Inflammatory macrophage treated with lipopolysaccharide for 4 hours (primary cell): Measurements from ENCODE around the gene N4BP2L1.

Source experiments
- DNase-seq: peaks from one replicate; pipeline ENCODE4 v3.0.0-alpha.2; 2020

Gene N4BP2L1

DNA sequence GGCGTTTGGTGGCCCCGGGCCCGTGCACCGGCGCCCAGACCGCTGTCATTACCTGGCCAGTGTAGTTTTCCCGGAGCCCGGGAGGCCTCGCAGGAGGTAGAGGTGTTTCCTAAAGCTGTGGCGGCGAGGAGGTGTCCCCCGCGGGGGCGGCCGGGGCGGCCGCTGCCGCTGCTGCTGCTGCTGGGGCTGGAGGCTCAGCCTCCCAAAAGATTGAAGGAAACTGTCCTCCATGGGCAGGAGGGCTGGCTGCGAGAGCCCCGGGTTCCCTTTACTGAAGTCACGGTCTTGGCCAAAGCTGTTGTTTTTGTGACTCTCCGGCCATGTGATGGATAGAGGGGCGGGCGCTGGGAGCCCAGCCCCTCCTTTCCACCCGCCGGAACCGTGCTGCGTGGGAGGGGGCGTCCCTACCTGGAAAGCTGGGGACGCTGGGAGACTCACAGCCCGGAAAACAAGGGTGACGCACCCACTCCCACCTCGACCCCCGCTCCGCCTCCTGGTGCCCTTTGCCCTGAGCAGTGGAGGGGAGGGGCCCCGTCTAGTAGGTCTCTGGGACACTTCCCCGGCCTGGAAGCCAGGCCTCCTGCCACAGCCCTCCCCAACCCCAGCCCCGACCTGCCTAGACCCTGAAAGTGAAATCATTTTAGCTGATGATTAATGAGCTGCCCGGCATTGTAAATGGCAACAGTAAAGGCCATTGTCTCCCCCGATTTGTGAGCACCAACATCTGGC, at the start of gene N4BP2L1:
TSS of gene N4BP2L1 (minus strand) at position 279 of the 729 bp plus-strand sequence. CDS start at position 231, 48 bp downstream.
- peak; percentile 94 for DNase-seq

DNA sequence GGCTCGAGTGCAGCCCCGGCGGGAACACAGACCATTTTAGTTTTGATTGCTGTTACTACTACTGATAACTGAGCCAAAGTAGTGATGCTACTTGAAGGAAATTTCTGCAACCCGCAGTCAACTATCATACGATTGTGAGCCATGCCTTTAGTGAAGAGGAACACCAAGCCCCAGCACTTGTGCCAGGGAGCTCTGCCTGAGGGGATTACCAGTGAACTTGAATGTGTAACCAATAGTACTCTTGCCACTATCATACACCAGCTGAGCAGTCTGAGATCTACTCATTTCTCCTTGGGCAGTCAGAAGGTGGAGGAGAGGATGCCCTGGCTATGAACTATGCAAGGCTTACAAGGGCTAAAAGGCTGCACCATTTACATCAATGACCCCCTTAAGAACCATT, 49.0 kb upstream of the N4BP2L1 start:
- no peak for DNase-seq

DNA sequence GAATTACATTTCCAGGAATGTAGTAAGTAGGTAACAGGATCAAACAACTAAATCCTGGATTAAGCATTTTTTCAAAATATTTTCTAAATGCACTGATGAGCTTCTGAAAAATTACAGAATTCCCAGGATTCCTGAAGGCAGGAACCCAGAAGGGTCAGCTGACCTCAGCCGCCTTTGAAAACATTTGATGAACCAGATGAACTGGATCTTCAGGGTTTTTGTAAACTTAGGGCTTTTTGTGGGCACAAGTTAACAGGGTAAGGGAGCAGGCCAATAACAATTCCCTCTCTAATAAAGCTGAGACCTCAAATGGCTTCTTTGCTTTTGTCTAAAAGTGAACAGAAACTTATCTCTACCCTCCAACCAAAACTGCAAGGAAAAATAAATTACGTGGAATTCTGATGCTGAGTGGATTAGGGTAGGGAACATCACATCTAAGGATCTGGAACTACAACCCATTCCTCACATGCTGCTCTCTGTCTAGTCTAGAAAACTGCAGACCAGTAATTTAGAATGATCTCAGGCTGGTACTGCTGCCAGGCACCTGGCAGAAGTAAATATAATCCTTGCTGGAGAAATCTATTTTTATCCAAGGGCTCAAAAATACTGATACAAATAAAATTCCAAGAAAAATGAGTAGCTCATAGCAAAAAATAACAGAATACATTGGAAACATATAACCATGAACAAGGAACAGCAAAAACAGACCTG, 48.2 kb upstream of the N4BP2L1 start:
- no peak for DNase-seq

DNA sequence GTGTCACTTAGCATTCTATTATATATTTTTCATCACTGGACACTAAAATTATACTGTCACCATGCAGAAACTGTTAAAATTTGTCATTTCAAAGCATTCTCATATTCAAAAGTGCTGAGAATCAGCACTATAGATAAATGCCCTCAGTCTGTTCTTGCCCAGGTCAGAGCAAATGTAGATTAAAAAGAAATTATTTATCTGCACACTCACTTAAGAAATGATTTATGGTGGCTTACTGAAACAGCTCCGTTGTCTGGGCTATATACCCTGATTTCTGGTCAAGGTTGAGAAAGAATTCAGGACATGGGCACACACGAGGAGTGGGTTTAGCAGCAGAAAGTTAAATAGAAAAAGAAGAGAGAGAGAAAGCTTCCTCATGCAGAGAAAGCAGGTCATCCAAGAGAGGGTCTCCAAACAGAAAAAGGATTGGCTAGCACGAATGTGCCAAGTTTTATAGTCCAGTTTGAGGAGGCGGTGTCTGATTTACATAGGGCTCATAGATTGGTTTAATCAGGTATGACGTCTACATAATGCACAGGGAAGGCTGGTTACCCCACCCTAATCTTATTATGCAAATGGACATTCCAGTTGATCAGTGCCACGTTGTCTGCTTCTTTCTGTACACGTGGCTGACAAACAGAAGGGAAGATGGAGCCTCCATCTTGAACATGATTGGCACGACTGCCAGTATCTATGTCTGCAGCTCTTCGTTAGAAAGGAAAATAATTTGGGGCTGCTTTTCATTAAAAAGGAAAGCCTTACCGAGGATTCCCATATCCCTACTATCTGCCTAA, 47.3 kb upstream of the N4BP2L1 start:
- DNase-seq: no peak

DNA sequence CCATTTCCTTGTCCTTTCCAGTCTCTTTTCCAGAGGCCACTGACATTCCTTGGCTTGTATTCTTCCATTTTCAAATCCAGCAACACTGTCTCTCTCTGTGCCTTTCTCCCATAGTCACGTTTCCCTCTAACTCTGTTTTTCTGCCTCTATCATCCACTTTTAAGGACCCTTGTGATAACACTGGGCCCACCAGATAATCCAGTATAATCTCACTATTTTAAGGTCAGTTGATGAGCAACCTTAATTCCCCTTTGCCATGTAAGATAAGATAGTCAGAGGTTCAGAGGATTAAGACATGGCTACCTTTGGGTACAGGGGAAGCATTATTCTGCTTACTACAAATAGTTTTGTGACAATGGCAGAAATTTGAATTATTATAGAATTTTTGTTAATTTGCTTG, 45.7 kb upstream of the N4BP2L1 start:
- DNase-seq: no peak

DNA sequence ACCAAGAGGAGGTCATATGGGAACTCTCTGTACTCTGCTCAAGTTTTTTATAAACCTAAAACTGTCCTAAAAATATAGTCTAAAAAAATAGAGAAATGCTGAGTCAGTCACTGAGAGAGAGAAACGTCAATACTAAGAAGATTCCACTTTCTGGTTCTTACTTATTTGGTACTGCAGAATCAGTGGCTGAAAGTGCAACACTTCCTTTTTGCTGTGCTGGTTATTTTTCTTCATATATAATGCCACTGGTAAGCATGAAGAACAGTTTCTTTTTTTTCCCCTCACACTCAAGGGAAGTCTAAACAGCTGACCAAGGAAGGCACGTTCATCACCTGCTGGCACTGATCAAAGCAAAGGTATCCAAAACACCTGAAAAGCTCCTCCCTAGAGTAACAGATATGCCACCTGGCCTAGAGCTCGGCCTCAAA, 44.3 kb upstream of the N4BP2L1 start:
- no peak for DNase-seq

DNA sequence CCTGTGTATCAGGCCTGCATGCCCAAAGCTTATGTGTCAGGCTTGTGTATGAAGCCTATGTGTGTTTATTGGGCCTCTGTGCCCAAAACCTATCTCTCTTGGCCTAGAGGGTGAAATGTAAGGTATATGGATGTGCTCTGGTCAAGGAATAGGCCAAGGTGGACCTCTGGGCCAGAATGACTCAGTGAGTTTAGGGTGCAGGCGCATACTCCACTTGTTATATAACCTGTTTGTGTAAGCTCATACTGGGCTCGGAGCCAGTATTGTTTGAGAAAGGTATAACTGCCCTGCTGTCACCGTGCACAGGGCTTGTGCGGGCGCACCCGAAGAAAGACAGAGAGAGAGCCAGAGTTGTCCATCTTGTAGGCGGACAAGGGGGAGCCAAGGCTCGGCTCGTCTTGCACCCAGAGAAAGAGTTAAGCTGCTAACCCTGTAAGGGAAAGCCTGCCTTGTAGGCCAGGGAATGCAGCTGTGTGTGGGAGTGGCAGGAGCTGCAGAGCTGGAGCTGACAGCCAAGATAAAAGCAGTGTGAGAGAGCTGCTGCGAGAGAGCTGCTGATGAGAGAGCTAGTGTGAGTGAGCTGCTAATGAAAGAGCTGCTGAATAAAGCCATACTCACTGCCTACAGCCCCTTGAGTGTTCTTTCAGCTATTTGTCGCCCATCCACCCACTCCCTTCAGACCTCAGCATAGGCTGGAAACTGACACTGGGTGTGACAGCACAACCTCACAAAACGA, 43.4 kb upstream of the N4BP2L1 start:
- no peak for DNase-seq

DNA sequence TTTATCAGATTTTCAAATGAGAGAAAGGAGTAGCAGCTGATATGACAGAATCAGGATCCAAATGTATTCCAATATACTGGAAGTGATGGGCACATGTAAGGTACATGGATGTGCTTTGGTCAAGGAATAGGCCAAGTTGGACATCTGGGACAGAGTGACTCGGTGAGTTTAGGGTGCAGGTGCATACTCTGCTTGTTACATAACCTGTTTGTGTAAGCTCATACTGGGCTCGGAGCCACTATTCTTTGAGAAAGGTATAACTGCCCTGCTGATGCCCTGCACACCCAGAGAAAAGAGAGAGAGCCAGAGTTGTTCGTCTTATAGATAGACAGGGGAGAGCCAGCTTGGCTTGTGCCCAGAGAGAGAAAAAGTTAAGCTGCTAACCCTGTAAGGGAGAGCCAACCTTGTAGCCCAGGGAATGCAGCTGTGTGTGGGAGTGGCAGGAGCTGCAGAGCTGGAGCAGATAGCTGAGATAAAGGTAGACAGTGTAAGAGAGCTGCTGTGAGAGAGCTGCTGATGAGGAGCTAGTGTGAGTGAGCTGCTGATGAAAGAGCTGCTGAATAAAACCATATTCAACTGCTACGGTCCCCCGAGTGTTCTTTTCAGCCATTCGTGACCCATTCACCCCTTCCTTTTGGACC, 40.7 kb upstream of the N4BP2L1 start:
- DNase-seq: no peak

DNA sequence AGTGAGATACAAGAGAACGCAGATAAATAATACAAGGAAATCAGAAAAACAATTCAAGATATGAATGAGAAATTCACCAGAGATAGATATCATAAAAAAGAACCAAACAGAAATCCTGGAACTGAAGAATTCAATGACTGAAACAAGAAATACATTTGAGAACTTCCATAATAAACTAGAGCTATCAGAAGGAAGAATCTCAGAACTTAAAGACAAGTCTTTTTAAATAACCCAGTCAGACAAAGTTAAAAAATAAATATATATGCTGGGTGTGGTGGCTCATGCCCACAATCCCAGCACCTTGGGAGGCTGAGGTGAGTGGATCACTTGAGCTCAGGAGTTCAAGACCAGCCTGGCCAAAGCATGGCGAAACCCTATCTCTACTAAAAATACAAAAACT, 28.7 kb upstream of the N4BP2L1 start:
- no peak for DNase-seq

DNA sequence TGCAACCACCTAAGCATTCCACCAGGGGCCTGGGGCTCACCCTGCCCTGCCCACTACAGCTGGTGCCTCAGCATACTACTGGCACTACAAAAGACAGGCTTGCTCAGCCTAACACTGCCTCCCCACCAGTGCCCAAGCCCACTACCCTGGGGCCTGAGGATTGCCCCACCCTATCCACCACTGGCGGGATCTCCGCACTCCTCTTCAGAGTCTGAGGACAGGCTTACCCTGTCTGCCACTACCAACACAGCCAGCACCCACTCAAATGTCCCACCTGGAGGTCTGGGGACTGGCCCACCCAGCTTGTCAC, 27.6 kb upstream of the N4BP2L1 start:
- no peak for DNase-seq

DNA sequence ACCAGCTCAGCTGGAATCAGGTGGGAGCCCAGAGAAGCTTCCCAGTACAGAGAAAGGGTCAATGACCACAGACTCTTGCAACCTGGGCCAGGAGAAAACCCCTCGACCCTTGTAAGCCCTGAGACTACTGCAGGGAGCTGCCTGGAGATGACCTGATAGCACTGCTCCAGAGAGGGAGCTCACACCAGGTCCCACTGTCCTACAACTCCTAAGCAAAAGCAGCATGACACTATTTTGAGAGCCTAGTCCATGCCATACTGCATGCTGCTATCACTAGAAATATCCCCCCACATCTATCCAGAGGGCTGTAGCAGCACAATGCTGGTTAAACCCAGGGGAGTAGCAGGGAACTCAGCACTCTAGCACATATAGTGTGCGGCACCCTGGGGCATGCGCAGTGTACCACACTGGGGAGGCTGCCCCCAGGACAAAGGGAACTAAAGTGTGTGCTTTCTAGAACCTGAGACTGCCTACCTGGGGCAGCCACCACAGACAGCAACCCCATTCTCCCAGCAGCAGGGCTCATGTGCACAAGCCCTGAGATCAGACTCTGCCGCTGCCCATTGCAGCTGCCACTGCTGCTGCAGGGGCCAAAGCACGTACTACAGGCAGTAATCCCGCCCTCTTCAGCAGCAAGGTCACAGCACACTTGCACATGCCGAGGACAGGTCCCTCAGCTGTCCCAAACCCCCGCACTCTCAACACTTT, 27.1 kb upstream of the N4BP2L1 start:
- DNase-seq: no peak

DNA sequence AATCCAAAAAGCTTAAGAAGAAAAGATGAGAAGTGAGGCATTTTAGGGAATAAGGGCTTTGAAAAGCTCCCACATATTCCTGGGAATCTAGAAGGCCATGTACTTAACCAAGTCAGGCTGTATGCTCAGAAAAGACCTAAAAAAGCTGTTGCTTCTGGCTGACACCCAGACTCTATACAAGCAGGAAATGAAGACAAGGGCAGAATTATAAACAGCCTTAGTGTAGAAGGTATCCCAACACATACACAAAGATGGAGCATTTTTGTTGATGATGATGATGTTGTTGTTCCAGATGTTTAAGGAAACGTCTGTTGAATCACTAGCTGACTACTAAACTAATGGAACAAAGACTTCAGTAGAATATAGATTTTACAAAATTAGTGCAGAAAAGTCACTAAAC, 26.1 kb upstream of the N4BP2L1 start:
- DNase-seq: no peak

DNA sequence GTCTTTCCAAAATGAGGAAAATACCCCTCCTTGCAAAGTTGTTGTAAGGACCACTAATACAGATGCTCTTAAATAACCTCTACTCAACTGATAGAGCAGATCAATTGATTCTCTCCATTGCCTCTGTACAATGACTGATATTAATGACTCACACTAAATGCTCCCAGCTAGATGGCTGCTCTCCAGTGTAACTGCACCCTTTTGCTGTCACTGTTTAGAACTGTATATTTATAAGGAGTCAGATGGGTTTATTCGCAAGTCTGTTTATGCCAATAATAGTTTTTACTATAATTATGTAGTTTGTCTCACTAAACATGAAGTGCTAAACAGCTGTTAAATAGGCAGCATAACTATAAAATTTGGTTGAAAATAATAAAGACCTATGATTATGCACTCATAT, 21.0 kb upstream of the N4BP2L1 start:
- DNase-seq: no peak

DNA sequence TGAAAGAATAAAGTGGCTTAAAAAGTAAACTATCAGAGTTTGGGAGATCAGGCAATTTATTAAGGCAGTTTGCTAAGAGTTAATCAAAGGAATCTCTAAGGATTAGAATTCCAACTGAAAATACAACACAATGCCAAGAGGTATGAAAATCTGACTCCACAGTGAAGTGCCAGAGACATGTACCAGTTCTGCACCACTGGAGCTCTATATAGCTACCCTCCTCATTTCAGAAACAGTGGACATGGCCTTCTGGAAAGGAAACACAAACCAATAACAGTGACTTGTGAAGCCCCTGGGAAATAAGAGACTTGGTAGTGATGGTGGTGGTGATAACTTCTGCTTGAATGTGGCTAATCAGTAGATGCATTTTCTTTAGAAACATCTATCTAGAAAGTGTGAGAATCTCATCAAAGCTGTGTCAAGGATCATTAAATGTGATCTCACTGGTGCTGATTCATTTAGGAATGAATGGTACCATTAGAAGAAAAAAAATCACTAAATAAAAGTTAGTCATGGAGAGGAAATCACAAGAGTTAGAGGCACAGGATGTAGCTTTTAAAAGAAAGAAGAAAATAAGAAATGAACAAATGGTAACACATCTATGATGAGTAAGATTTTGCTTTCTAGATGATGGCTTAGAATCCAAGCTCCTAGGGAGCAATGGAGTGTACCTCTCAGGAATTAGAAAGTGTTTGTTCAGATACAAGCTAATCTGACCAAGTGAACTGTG, 20.1 kb upstream of the N4BP2L1 start:
- no peak for DNase-seq

DNA sequence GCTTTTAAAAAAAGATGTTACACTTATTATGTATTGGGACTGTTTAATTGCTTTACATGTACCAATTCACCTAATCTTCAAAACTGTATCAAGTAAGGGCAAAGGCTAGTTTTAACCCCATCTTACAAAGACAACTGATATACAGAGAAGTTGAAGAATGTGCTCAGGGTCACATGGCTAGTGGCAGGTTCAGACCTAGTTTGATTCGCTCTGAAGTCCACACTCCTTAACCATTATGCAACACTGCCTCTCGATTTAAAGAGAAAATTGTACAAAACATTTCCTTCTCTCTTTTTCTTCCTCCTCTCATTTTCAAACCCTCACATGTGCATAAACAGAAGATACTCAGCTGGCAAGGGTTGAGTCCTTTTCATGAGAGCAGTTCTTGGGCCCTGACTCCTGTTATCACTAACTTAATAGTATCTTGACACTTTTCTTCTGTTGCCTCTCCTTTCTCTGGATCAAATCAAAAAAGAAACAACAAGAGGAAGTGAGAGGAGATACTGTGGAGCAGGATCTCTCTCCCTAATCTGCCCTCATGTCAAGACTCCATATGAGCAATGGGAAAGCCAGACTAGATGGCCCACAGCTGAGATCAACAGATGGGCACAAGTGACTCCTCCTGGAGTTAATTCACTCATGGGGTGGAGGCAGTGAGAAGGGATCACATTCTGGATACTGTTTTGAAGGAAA, 19.0 kb upstream of the N4BP2L1 start:
- DNase-seq: peak; percentile 33

DNA sequence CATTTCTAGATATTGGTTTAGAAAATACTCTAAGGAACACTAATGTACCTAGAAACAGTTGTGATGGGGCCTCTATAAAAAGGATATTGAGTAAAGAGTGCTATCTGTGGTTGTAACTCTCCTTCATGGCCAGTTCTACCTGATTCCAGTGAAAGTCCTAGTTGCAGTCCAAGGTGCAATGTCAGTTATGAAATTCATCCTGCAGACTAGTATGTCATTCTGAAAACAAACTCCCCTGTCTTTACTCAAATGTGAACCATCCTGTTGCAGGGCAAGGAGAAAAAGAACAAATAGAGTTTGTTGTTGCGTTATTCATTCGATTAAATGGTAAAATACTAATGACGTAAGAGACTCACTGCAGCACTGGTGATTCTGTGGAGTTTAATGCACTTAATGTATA, 18.3 kb upstream of the N4BP2L1 start:
- DNase-seq: no peak

DNA sequence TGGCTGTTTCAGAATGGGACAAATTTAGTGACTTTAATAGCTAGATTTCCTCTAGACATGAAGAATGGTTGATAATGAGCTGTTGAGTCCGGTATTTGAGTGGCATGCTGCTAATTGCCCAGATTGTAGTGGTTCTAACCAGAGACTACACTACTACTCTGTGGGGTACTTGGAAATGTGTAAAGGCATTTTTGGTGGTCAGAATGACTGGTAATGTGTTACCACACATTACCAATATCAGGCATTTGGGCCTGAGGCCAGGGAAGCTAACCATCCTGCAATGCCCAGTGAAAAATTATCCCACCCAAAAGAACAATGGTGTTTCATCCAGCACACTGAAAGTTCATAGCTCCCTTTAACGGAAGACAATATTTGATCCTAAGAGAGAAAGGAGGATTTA, 17.5 kb upstream of the N4BP2L1 start:
- no peak for DNase-seq

DNA sequence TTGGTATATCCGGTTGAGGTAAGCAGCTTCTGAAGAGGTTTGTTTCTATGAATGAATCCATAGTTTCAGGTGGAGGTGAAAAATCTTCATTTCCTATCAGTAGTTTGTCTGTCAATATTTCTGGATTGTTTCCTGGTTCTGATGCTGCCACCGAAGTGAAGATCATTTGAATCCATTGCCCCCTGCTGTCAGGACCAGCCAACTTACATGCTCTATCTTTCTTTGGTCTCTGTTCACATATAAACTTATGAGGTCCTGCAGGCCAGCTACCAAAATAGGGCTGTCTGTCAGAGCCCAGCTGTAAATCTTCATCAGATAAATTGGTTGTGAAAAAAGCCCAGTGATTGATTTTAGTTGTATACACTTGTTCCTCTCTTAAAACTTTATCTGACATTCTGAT, 15.2 kb upstream of the N4BP2L1 start:
- peak; percentile 56 for DNase-seq

DNA sequence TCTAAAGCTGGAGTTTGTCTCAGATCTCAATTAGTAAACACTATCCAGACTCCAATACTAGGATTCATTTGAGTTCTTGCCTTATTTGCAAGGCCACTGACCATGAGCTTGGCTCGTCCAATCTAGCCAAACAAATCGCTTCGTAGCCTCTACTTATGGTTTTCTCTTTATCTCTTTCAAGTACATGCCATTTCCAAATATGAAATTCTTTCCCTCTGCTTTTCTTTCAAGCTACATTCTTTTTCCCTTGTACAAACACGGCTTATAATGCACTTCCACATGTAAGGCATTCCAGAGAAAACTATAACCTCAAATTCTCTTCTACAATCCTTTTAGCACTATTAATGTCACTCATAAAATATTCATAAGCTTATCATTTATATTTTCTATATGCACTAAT, 10.9 kb upstream of the N4BP2L1 start:
- no peak for DNase-seq

DNA sequence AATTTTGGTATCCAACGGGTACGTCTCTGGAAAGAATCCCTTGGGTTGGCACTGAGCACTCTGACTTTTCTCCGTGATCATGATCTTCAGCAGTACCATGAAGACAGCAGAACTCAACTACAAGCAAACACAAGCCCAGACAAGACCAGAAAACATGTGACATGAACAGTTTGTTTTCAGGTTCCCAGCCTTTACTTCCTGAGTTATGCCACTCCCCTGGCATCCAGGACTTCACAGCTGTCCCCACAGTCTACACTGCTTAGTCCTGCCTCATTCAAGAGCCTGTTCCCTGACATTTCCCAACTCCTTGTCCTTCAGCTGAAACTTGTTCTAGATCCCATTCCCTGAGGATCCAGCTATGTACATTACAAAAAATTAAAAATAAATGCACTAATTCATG, 4.9 kb upstream of the N4BP2L1 start:
- DNase-seq: no peak

DNA sequence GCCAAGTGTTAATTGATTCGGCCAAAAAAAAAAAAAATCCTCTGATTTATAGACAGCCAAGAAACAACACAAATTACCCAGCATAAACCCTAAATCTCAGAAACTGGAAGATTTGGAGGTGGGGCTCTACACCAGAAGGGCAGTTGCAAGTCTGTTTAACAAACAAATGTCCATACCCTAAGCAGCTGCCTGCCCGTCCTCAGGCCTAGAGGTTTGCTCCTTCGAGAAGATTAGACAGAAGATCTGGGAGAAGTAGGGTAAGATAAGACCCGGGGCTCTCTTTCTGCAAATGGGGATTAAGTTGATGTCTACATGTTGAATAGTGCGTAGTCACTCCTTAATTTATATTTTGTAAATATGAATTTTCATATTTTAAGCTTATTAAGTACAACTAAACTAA, 3.4 kb upstream of the N4BP2L1 start:
- no peak for DNase-seq
